ENCODE results near the gene SPATA31C1. TPM values are rescaled to one million over a fixed set of nuclear protein-coding genes. Genes with fewer than 3 reads are reported as not detected.

SPATA31C1 gene
- total RNA-seq, 1 experiment from 2014 or later, result not detected

- Histone ChIP-seq H3K9me3 (no peaks in the 10 kb centered on the region), H3K36me3 (no peaks in the 10 kb centered on the region), H3K4me3 (no peak overlapping the region), H3K27me3 (no peaks in the 10 kb centered on the region)
- no peak for DNase-seq
These were observed 40.8 kb downstream of the SPATA31C1 start for GRCh38 chr9:87958591-87958990.

- no peaks in the 10 kb centered on the region for H3K36me3 ChIP-seq
- H3K27me3 ChIP-seq, result no peaks in the 10 kb centered on the region
- H3K4me3 ChIP-seq, result no peak overlapping the region
- no peak for DNase-seq
- H3K9me3 ChIP-seq, result no peaks in the 10 kb centered on the region
These were observed 42.3 kb downstream of the SPATA31C1 start for GRCh38 chr9:87959916-87960581.

GRCh38 chr9:87963770-87964169 is 46.0 kb downstream of the SPATA31C1 start:
- H3K4me3 ChIP-seq, result no peak overlapping the region
- H3K9me3 ChIP-seq, result no peaks in the 10 kb centered on the region
- no peaks in the 10 kb centered on the region for H3K36me3 ChIP-seq
- DNase-seq, result no peak
- no peaks in the 10 kb centered on the region for H3K27me3 ChIP-seq

GRCh38 chr9:87964826-87965225 is 47.1 kb downstream of the SPATA31C1 start:
- Histone ChIP-seq H3K27me3 (no peaks in the 10 kb centered on the region), H3K4me3 (no peak overlapping the region), H3K36me3 (no peaks in the 10 kb centered on the region), H3K9me3 (no peaks in the 10 kb centered on the region)
- no peak for DNase-seq

GRCh38 chr9:87968155-87968554 is 50.4 kb downstream of the SPATA31C1 start:
- Histone ChIP-seq H3K36me3 (no peaks in the 10 kb centered on the region), H3K4me3 (no peak overlapping the region), H3K9me3 (no peaks in the 10 kb centered on the region), H3K27me3 (no peaks in the 10 kb centered on the region)
- DNase-seq, result no peak

GRCh38 chr9:87970602-87971001 is 52.8 kb downstream of the SPATA31C1 start:
- Histone ChIP-seq H3K27me3 (no peaks in the 10 kb centered on the region), H3K36me3 (no peaks in the 10 kb centered on the region), H3K4me3 (no peak overlapping the region), H3K9me3 (no peaks in the 10 kb centered on the region)
- DNase-seq, result no peak

GRCh38 chr9:87973122-87973521 is 55.4 kb downstream of the SPATA31C1 start:
- Histone ChIP-seq H3K27me3 (no peaks in the 10 kb centered on the region), H3K36me3 (no peaks in the 10 kb centered on the region), H3K4me3 (no peak overlapping the region), H3K9me3 (no peaks in the 10 kb centered on the region)
- no peak for DNase-seq

Other genes starting within 250 kb of the SPATA31C1 start
- 165 and 178 TPM in 2 replicates for gene CTSL, start 191.8 kb upstream of the SPATA31C1 start, total RNA-seq (2014; rRNA removed; shearing (Covaris generic); ENCODE audit: low replicate concordance)
- not detected in 2 replicates for gene SPATA31E1, start 35.1 kb upstream of the SPATA31C1 start, total RNA-seq (2014; rRNA removed; shearing (Covaris generic); ENCODE audit: low replicate concordance)
- gene CDK20, start 56.6 kb downstream of the SPATA31C1 start, total RNA-seq (2014; rRNA removed; shearing (Covaris generic); ENCODE audit: low replicate concordance), result 12.1 and 13.2 TPM in 2 replicates
- gene SPATA31C2, start 220.5 kb downstream of the SPATA31C1 start, total RNA-seq (2014; rRNA removed; shearing (Covaris generic); ENCODE audit: low replicate concordance), result not detected in 2 replicates